ENCODE data around the gene NRDC.
"Not testable (repeated sequence)": the region's sequence is repeated elsewhere in the genome, so short reads cannot be mapped to it uniquely, and the experiment has no call there.

The NRDC gene

GRCh38 chr1:51906306-51907078 is 28.0 kb upstream of the NRDC start:
- H3K4me1 Mint-ChIP-seq: peaks cover 6% of the 10 kb centered on the region
- H3K27ac Mint-ChIP-seq: peak overlapping the region; percentile 69
- H3K36me3 Mint-ChIP-seq: no peaks in the 10 kb centered on the region
- H3K9me3 Mint-ChIP-seq: peaks cover 3% of the 10 kb centered on the region
- ATAC-seq (no peak), DNase-seq (ENCODE audit: low spot score in 2 of 2) (no peak)
- no peak overlapping the region for H3K4me3 Mint-ChIP-seq

- Mint-ChIP-seq H3K4me3 (no peak overlapping the region), H3K36me3 (no peaks in the 10 kb centered on the region), H3K4me1 (peaks cover 5% of the 10 kb centered on the region), H3K9me3 (peaks cover 3% of the 10 kb centered on the region), H3K27ac (no peak overlapping the region)
- ATAC-seq (no peak), DNase-seq (ENCODE audit: low spot score in 2 of 2) (no peak)
Measured at GRCh38 chr1:51902456-51902855, 23.9 kb upstream of the NRDC start.

GRCh38 chr1:51901151-51901550 is 22.6 kb upstream of the NRDC start:
- H3K27ac Mint-ChIP-seq: no peak overlapping the region
- DNase-seq (ENCODE audit: low spot score in 2 of 2) (no peak), ATAC-seq (no peak)
- no peaks in the 10 kb centered on the region for H3K4me1 Mint-ChIP-seq
- H3K4me3 Mint-ChIP-seq: no peak overlapping the region
- no peaks in the 10 kb centered on the region for H3K9me3 Mint-ChIP-seq
- H3K36me3 Mint-ChIP-seq: no peaks in the 10 kb centered on the region

GRCh38 chr1:51899022-51899421 is 20.5 kb upstream of the NRDC start:
- Mint-ChIP-seq H3K4me3 (no peak overlapping the region), H3K36me3 (no peaks in the 10 kb centered on the region), H3K27ac (no peak overlapping the region), H3K9me3 (no peaks in the 10 kb centered on the region), H3K4me1 (no peaks in the 10 kb centered on the region)
- no peak for ATAC-seq
- DNase-seq (ENCODE audit: low spot score in 2 of 2): no peak

- Mint-ChIP-seq H3K36me3 (no peaks in the 10 kb centered on the region), H3K9me3 (no peaks in the 10 kb centered on the region), H3K27ac (no peak overlapping the region), H3K4me1 (no peaks in the 10 kb centered on the region), H3K4me3 (no peak overlapping the region)
- ATAC-seq (no peak), DNase-seq (ENCODE audit: low spot score in 2 of 2) (no peak)
Measured at GRCh38 chr1:51898090-51898734, 19.7 kb upstream of the NRDC start.

- no peaks in the 10 kb centered on the region for H3K9me3 Mint-ChIP-seq
- ATAC-seq (no peak), DNase-seq (ENCODE audit: low spot score in 2 of 2) (no peak)
- no peaks in the 10 kb centered on the region for H3K4me1 Mint-ChIP-seq
- no peak overlapping the region for H3K4me3 Mint-ChIP-seq
- H3K27ac Mint-ChIP-seq: no peak overlapping the region
- H3K36me3 Mint-ChIP-seq: no peaks in the 10 kb centered on the region
Measured at GRCh38 chr1:51897699-51898031, 19.1 kb upstream of the NRDC start.

- H3K4me1 Mint-ChIP-seq; ATAC-seq; H3K36me3 Mint-ChIP-seq; H3K4me3 Mint-ChIP-seq; DNase-seq (ENCODE audit: low spot score in 2 of 2); H3K27ac Mint-ChIP-seq; H3K9me3 Mint-ChIP-seq: not testable (repeated sequence)
Measured at GRCh38 chr1:51894748-51895147, 16.2 kb upstream of the NRDC start.

GRCh38 chr1:51878308-51878615 is 265 bp downstream of the NRDC start:
- Mint-ChIP-seq H3K4me3 (no peak overlapping the region), H3K4me1 (peaks cover 19% of the 10 kb centered on the region), H3K27ac (no peak overlapping the region), H3K9me3 (no peaks in the 10 kb centered on the region), H3K36me3 (peaks cover 21% of the 10 kb centered on the region)
- no peak for DNase-seq (ENCODE audit: low spot score in 2 of 2)
- no peak for ATAC-seq

- no peak overlapping the region for H3K4me3 Mint-ChIP-seq
- ATAC-seq (peak; percentile 0), DNase-seq (ENCODE audit: low spot score in 2 of 2) (peak in 1 of 2 donors; percentile 11)
- peaks cover 27% of the 10 kb centered on the region for H3K36me3 Mint-ChIP-seq
- no peak overlapping the region for H3K27ac Mint-ChIP-seq
- H3K9me3 Mint-ChIP-seq: no peaks in the 10 kb centered on the region
- H3K4me1 Mint-ChIP-seq: peaks cover 19% of the 10 kb centered on the region
Measured at GRCh38 chr1:51877434-51878307, 856 bp downstream of the NRDC start.

- Mint-ChIP-seq H3K27ac (no peak overlapping the region), H3K4me1 (peaks cover 34% of the 10 kb centered on the region), H3K36me3 (peaks cover 33% of the 10 kb centered on the region), H3K4me3 (peak overlapping the region; percentile 45), H3K9me3 (no peaks in the 10 kb centered on the region)
- ATAC-seq (no peak), DNase-seq (ENCODE audit: low spot score in 2 of 2) (no peak)
Measured at GRCh38 chr1:51875836-51876235, 2.7 kb downstream of the NRDC start.

- H3K36me3 Mint-ChIP-seq: peaks cover 33% of the 10 kb centered on the region
- H3K4me1 Mint-ChIP-seq: peaks cover 39% of the 10 kb centered on the region
- H3K9me3 Mint-ChIP-seq: no peaks in the 10 kb centered on the region
- no peak overlapping the region for H3K27ac Mint-ChIP-seq
- DNase-seq (ENCODE audit: low spot score in 2 of 2) (no peak), ATAC-seq (no peak)
- peak overlapping the region; percentile 45 for H3K4me3 Mint-ChIP-seq
Measured at GRCh38 chr1:51875291-51875772, 3.2 kb downstream of the NRDC start.

GRCh38 chr1:51873270-51873669 is 5.3 kb downstream of the NRDC start:
- H3K4me1 Mint-ChIP-seq: peaks cover 44% of the 10 kb centered on the region
- not testable (repeated sequence) for DNase-seq (ENCODE audit: low spot score in 2 of 2)

GRCh38 chr1:51871351-51871975 is 7.1 kb downstream of the NRDC start:
- DNase-seq (ENCODE audit: low spot score in 2 of 2): no peak
- Mint-ChIP-seq H3K9me3 (no peaks in the 10 kb centered on the region), H3K4me3 (no peak overlapping the region), H3K36me3 (peaks cover 33% of the 10 kb centered on the region), H3K4me1 (peaks cover 60% of the 10 kb centered on the region), H3K27ac (no peak overlapping the region)
- ATAC-seq: no peak

More at GRCh38 chr1:51873270-51873669, 5.3 kb downstream of the NRDC start:
- ATAC-seq, H3K27ac Mint-ChIP-seq, H3K9me3 Mint-ChIP-seq, H3K4me3 Mint-ChIP-seq: not testable (repeated sequence)
- H3K36me3 Mint-ChIP-seq: peaks cover 33% of the 10 kb centered on the region

GRCh38 chr1:51870603-51871350 is 7.8 kb downstream of the NRDC start:
- Mint-ChIP-seq H3K9me3 (no peaks in the 10 kb centered on the region), H3K36me3 (peaks cover 33% of the 10 kb centered on the region), H3K4me1 (peaks cover 59% of the 10 kb centered on the region), H3K4me3 (no peak overlapping the region), H3K27ac (no peak overlapping the region)
- no peak for ATAC-seq
- no peak for DNase-seq (ENCODE audit: low spot score in 2 of 2)
